Measurements from ENCODE around the gene NEURL1B.

The NEURL1B gene

GRCh38 chr5:172617817-172618216 lies 23.2 kb upstream of the NEURL1B start:
- Histone ChIP-seq H3K4me1 (ENCODE audit: insufficient read depth, low read length) (no peaks in the 10 kb centered on the region), H3K4me3 (ENCODE audit: low read length) (no peak overlapping the region), H3K27me3 (ENCODE audit: insufficient read depth, low read length) (peaks cover 19% of the 10 kb centered on the region), H3K9me3 (ENCODE audit: low read length) (no peaks in the 10 kb centered on the region), H2AFZ (ENCODE audit: low read depth, low read length) (no peak overlapping the region), H3K36me3 (ENCODE audit: insufficient read depth, low read length) (no peaks in the 10 kb centered on the region)

DNA sequence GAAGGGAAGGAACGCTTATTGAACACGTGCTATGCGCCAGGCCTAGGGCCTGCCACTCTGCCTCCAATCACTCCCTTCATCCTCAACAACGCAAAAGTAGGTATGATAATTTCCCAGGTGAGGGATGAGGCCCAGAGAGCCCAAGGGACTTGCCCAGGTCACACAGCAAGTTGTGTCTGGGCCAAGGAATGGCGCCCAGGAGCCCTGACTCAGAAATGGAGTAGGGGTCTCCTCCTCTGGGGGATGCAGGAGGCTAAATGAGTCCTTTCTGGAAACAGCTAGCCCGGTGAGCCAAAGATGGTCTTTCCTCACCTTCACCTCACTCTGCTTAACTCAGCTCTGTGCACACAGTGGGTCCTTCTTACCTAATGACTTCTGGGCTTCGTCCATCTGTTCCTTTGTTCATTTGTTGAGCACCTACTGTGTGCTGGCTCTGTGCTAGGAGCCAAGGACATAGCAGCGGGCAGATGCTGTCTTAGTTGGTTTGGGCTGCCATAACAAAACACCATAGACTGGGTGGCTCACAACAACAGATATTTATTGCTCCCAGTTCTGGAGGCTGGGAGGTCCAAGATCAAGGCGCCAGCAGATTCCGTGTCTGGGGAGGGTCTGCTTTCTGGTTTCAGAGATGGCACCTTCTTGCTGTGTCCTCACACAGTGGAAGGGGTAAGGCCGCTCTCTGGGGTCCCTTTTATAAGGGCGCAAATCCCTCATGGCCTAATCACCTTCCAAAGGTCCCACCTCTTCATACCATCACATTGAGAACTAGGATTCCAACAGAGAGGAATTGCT lies 22.3 kb upstream of the NEURL1B start:
- Histone ChIP-seq H3K4me3 (ENCODE audit: low read length) (no peak overlapping the region), H2AFZ (ENCODE audit: low read depth, low read length) (no peak overlapping the region), H3K4me1 (ENCODE audit: insufficient read depth, low read length) (no peaks in the 10 kb centered on the region), H3K9me3 (ENCODE audit: low read length) (no peaks in the 10 kb centered on the region), H3K27me3 (ENCODE audit: insufficient read depth, low read length) (peaks cover 19% of the 10 kb centered on the region), H3K36me3 (ENCODE audit: insufficient read depth, low read length) (no peaks in the 10 kb centered on the region)

- Histone ChIP-seq H3K36me3 (ENCODE audit: insufficient read depth, low read length) (no peaks in the 10 kb centered on the region), H3K9me3 (ENCODE audit: low read length) (no peaks in the 10 kb centered on the region), H3K4me3 (ENCODE audit: low read length) (no peak overlapping the region), H2AFZ (ENCODE audit: low read depth, low read length) (no peak overlapping the region), H3K27me3 (ENCODE audit: insufficient read depth, low read length) (peaks cover 19% of the 10 kb centered on the region), H3K4me1 (ENCODE audit: insufficient read depth, low read length) (no peaks in the 10 kb centered on the region)
These were observed 20.6 kb upstream of the NEURL1B start for GRCh38 chr5:172620506-172620905.

- H2AFZ ChIP-seq (ENCODE audit: low read depth, low read length): no peak overlapping the region
- no peaks in the 10 kb centered on the region for H3K4me1 ChIP-seq (ENCODE audit: insufficient read depth, low read length)
- peaks cover 14% of the 10 kb centered on the region for H3K27me3 ChIP-seq (ENCODE audit: insufficient read depth, low read length)
- no peak overlapping the region for H3K4me3 ChIP-seq (ENCODE audit: low read length)
- no peaks in the 10 kb centered on the region for H3K9me3 ChIP-seq (ENCODE audit: low read length)
- H3K36me3 ChIP-seq (ENCODE audit: insufficient read depth, low read length): no peaks in the 10 kb centered on the region
These were observed 18.7 kb upstream of the NEURL1B start for GRCh38 chr5:172622091-172623046.

- Histone ChIP-seq H3K36me3 (ENCODE audit: insufficient read depth, low read length) (no peaks in the 10 kb centered on the region), H2AFZ (ENCODE audit: low read depth, low read length) (no peak overlapping the region), H3K27me3 (ENCODE audit: insufficient read depth, low read length) (peaks cover 10% of the 10 kb centered on the region), H3K4me3 (ENCODE audit: low read length) (no peak overlapping the region), H3K9me3 (ENCODE audit: low read length) (no peaks in the 10 kb centered on the region), H3K4me1 (ENCODE audit: insufficient read depth, low read length) (peaks cover 2% of the 10 kb centered on the region)
These were observed 17.6 kb upstream of the NEURL1B start for GRCh38 chr5:172623313-172623980.

- Histone ChIP-seq H3K4me1 (ENCODE audit: insufficient read depth, low read length) (peaks cover 3% of the 10 kb centered on the region), H3K9me3 (ENCODE audit: low read length) (no peaks in the 10 kb centered on the region), H3K27me3 (ENCODE audit: insufficient read depth, low read length) (peaks cover 10% of the 10 kb centered on the region), H2AFZ (ENCODE audit: low read depth, low read length) (no peak overlapping the region), H3K36me3 (ENCODE audit: insufficient read depth, low read length) (no peaks in the 10 kb centered on the region), H3K4me3 (ENCODE audit: low read length) (no peak overlapping the region)
These were observed 16.7 kb upstream of the NEURL1B start for GRCh38 chr5:172624083-172624995.

GRCh38 chr5:172624996-172625964 lies 15.8 kb upstream of the NEURL1B start:
- H3K4me1 ChIP-seq (ENCODE audit: insufficient read depth, low read length): peaks cover 3% of the 10 kb centered on the region
- no peaks in the 10 kb centered on the region for H3K9me3 ChIP-seq (ENCODE audit: low read length)
- H3K27me3 ChIP-seq (ENCODE audit: insufficient read depth, low read length): peaks cover 10% of the 10 kb centered on the region
- no peaks in the 10 kb centered on the region for H3K36me3 ChIP-seq (ENCODE audit: insufficient read depth, low read length)
- no peak overlapping the region for H2AFZ ChIP-seq (ENCODE audit: low read depth, low read length)
- H3K4me3 ChIP-seq (ENCODE audit: low read length): no peak overlapping the region

GRCh38 chr5:172626031-172626581 lies 15.0 kb upstream of the NEURL1B start:
- Histone ChIP-seq H2AFZ (ENCODE audit: low read depth, low read length) (no peak overlapping the region), H3K9me3 (ENCODE audit: low read length) (no peaks in the 10 kb centered on the region), H3K36me3 (ENCODE audit: insufficient read depth, low read length) (no peaks in the 10 kb centered on the region), H3K4me1 (ENCODE audit: insufficient read depth, low read length) (peaks cover 3% of the 10 kb centered on the region), H3K27me3 (ENCODE audit: insufficient read depth, low read length) (peaks cover 7% of the 10 kb centered on the region), H3K4me3 (ENCODE audit: low read length) (no peak overlapping the region)

DNA sequence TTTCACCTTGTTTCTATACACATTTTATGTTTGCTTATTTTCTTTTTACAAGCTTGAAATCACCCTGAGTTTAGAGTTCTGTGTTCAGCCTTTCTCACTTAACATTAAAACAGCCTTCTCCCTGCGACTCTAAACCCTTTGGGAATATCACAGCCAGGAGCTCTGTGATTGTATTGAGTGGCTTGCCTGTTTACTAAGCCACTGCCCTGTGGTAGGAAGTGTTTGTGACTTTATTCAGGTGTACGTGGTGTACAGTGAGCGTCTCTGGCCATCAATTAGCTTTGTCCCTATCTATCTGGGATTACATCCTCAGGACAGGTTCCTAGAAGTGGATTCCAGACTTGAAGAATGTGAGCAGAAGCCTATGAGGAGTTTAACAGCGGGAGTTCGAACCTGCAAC lies 11.0 kb upstream of the NEURL1B start:
- peaks cover 3% of the 10 kb centered on the region for H3K4me1 ChIP-seq (ENCODE audit: insufficient read depth, low read length)
- no peaks in the 10 kb centered on the region for H3K9me3 ChIP-seq (ENCODE audit: low read length)
- H3K27me3 ChIP-seq (ENCODE audit: insufficient read depth, low read length): no peaks in the 10 kb centered on the region
- H3K36me3 ChIP-seq (ENCODE audit: insufficient read depth, low read length): no peaks in the 10 kb centered on the region
- H2AFZ ChIP-seq (ENCODE audit: low read depth, low read length): no peak overlapping the region
- no peak overlapping the region for H3K4me3 ChIP-seq (ENCODE audit: low read length)

DNA sequence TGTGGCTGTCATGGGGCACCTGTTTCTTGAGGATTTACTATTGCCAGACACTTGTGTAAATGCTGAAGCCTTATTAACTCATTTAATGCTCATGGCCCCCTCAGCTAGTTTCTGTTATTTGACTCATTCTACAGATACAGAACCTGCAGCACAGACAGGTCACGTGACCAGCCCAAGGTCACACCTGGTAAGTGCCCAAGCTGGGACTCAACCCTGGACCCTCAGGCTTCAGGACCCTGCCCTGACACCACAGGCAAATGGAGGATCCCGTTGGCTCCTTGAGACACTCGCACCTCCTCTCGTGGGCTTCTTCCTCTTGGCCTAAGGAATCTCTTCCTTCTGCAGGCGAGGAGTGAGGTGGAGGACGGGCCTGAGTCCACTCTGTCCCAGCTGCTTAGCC lies 10.6 kb upstream of the NEURL1B start:
- Histone ChIP-seq H3K36me3 (ENCODE audit: insufficient read depth, low read length) (no peaks in the 10 kb centered on the region), H3K4me3 (ENCODE audit: low read length) (no peak overlapping the region), H3K27me3 (ENCODE audit: insufficient read depth, low read length) (no peaks in the 10 kb centered on the region), H2AFZ (ENCODE audit: low read depth, low read length) (no peak overlapping the region), H3K9me3 (ENCODE audit: low read length) (no peaks in the 10 kb centered on the region), H3K4me1 (ENCODE audit: insufficient read depth, low read length) (peaks cover 3% of the 10 kb centered on the region)

DNA sequence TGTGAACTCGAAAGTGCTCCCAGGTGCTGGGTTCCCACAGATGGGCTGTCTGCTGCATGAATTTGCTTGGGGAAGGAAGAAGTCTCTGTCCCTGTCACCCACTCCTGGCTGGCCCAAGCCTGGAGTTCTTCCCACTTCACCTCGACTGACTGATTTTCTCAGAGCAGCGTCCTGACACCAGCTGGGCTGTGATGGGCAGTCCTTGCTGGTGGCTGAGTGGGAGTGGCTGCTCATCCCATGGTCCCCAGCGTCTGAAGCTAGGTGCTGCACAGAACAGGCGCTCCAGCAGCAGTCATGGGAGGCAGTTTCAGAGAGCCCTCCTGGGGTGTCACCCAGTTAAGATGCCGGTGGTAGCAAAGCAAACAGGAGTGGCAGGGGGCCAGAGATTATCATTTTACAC lies 10.1 kb upstream of the NEURL1B start:
- no peaks in the 10 kb centered on the region for H3K9me3 ChIP-seq (ENCODE audit: low read length)

More for the DNA sequence above, 10.1 kb upstream of the NEURL1B start:
- no peak overlapping the region for H2AFZ ChIP-seq (ENCODE audit: low read depth, low read length)
- H3K27me3 ChIP-seq (ENCODE audit: insufficient read depth, low read length): no peaks in the 10 kb centered on the region
- H3K4me3 ChIP-seq (ENCODE audit: low read length): no peak overlapping the region
- no peaks in the 10 kb centered on the region for H3K36me3 ChIP-seq (ENCODE audit: insufficient read depth, low read length)
- peaks cover 3% of the 10 kb centered on the region for H3K4me1 ChIP-seq (ENCODE audit: insufficient read depth, low read length)
